ENCODE measurements around the gene FAM193B.

DNA sequence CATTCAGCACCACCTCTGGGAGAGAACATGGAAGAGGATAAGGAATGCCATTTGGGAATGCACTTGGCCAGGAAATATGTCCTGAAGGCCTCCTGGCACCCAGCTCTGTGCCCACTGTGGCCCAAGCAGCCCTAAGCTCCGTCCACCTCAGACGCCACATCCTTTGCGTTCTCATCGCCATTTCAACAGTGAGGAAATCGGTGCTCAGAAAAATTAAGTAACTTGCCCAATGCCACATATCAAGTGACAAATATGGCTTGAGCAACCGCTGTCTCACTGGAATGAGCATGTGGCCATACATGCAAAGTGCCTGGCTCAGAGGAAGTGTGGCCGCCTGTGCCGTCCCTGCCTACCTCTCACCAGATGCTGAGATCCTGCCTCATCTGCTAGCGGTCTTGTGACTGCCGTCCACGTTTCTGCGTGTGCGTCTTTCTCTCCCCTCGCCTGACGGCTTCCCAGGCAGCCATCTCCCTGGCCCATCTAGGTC is 43.8 kb downstream of the FAM193B start:
- TF ChIP-seq SUZ12 (IDR thresholded peaks at IDR 0.05; ENCODE audit: extremely low read depth, insufficient read depth, insufficient read length): no peak
- TF ChIP-seq YY1 (IDR thresholded peaks at IDR 0.05; ENCODE audit: insufficient read depth, insufficient read length): no peak
- TF ChIP-seq ZNF274 (IDR thresholded peaks at IDR 0.05; ENCODE audit: low read depth, low read length): no peak

All from NT2/D1 (cell line).